GM12892 (cell line): ENCODE measurements around the gene FBXW7.

Source experiments
- POLR2A ChIP-seq: IDR thresholded peaks from 2 replicates; pipeline ENCODE4 v1.6.1; 2011; ENCODE audit warnings: low read depth, low read length, control low read depth
- POLR2AphosphoS5 ChIP-seq: IDR thresholded peaks from 2 replicates; pipeline ENCODE4 v1.6.1; 2011; ENCODE audit warnings: low read depth, low read length, control low read depth
- TAF1 ChIP-seq: IDR thresholded peaks from 2 replicates; pipeline ENCODE4 v1.6.1; 2011; ENCODE audit warnings: low read depth, mild to moderate bottlenecking, control low read depth, low read length, borderline replicate concordance

GRCh38 chr4:152471251-152471792, 64.6 kb downstream of the FBXW7 start:
- TF ChIP-seq POLR2A (no peak), POLR2AphosphoS5 (no peak), TAF1 (no peak)
